NCI-H1417 (cell line): ENCODE results near the gene ALDH1A2.
"Not testable (repeated sequence)": the region's sequence is repeated elsewhere in the genome, so short reads cannot be mapped to it uniquely, and the experiment has no call there.

ENCODE experiments used
- DNase-seq, 3 experiments: peaks; one replicate each; lab custom pipeline; 2025; lab: John Stamatoyannopoulos, UW

Gene ALDH1A2

DNA sequence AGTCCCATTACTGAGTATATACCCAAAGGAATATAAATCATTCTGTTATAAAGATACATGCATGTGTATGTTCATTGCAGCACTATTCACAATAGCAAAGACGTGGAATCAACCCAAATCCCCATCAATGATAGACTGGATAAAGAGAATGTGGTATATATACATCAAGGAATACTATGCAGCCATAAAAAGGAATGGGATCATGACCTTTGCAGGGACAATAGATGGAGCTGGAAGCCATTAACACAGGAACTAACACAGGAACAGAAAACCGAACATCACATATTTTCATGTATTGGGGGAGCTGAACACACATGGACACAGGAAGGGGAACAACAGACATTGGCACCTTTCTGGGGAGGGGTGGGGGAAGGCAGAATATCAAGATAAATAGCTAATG, 65.8 kb downstream of the ALDH1A2 start:
- DNase-seq: not testable (repeated sequence)

DNA sequence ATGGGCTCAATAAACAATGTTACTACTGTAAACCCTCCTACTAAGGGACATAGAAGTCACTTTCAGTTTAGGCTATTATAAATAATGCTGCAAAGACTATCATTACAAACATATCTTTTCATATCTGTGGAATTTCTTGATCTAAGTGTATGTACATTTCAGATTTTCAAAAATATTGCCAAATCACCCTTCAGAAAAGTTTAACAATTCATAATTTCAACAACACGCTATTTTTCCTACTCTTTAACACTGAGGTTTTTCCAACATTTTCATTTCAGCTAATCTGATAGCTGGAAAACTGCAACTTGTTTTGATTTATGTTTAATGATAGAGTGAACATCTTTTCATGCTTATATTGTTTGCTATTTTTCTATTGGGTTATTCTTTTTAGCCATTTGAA, 69.0 kb downstream of the ALDH1A2 start:
- no peak for DNase-seq

DNA sequence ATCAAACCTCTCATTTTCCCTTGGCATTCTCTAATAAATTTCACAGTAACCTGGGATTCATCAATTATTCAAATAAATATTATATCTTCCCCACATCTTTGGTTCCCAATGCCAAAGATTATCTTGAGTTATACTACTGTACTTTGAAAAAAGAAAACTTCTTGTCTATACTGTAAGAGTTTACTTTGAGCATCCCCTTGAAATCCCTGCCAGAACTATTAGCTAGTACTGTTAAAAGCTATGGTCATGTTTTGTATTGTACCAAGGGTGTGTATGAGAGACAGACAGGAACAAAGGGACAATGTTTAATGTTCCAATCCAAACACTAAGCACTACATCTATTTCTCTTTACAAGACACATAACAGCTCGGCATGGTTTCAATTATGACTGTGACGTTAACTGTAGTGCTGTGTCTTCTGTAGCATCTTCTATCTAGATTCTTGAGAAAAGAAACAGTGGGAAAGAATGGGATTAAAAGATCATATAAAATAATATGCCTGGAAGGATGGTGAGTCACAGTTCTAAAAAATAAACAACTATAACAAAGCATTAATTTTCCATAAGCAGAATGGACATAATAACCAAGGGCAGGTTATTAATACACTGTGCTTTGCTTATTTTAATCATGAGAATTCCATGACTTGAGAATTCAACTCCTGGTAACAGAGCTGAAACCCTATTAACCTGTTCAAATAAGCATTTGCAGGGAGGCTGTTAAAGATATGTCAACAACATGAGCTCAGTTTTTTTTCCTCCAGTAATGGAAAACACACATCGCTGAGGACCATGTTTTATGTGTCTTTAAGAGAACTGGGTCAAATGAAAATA, 71.1 kb downstream of the ALDH1A2 start:
- DNase-seq: peak in 2 of 3 experiments; percentile 43 to 80

DNA sequence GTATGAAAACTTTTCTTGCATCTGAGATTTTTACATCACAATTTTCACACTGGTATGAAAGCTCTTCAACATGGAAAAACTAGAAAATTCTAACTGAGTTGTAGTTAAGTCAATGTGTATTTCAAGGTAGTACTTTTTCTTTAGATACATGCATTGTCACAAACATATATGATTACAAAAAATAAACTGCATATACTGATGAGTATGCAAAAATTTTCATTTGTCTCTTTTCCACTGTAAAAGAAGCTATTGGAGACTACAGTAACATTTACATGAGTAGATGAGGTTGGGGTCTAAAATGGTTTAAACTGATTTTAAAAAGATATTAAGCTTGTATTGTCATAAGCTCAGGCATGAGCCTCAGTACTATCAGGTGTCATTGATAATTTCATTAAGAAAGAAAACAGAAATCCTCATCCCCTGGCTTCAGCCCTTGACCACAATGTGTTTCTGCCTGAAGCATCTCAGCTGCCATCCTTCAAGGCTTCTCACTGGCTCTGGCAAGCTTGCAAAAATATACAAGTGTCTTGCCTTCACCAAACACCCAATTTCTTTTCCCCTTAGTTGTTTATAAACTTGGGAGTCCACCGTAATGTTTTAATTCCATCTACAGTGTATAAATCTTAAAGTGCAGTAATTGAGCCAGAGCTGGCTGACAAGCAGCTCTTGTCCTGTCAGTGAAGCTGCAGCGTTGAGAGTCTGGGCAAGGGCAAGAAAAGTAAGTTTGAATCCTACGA, 71.9 kb downstream of the ALDH1A2 start:
- DNase-seq: peak in 1 of 3 experiments; percentile 37

DNA sequence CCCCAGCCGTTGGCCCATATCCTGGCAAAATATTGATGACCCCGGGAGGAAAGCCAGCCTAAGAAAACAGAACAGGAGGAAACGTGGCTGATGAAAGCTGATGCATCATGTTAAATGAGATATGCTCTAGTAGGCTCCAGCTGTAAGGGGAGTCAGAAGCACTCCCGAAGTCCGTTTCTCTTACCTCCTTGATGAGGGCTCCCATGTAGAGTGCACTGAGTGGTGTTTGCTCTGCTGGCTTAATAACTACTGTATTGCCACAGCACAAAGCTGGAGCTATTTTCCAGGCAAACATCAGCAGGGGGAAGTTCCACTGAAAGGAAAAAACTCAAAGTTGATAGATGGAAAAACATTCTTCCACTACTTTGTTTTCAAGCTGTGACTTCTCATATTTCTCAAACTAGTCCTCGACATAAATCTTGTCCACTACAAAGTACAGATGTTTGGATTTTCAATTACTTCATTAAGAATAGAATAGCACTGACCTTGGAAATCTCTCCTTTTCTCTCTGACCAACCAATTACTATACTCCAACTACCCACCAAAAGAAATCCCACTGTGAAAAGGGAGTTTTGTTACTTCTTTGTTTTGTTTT, 72.7 kb downstream of the ALDH1A2 start:
- DNase-seq: peak in 2 of 3 experiments; percentile 31 to 72

DNA sequence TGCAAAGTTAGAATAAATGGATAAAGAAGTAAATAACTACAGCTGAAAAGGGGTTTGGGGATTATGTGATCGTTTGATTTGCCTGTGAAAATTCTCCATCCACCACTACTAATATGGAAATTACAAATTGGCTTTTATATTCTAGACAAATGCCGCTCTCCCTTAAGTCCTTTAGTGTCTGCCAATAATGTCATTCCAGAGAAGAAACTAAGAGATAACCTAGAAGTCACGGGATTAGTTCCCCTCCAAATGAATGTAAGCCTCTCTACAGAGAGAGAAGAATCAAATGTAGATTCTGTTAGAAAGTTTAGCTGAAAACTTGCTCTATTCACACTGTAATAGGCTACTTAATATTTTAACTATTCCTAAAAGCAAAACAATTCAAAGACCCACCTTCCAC, 92.0 kb downstream of the ALDH1A2 start:
- DNase-seq: no peak

DNA sequence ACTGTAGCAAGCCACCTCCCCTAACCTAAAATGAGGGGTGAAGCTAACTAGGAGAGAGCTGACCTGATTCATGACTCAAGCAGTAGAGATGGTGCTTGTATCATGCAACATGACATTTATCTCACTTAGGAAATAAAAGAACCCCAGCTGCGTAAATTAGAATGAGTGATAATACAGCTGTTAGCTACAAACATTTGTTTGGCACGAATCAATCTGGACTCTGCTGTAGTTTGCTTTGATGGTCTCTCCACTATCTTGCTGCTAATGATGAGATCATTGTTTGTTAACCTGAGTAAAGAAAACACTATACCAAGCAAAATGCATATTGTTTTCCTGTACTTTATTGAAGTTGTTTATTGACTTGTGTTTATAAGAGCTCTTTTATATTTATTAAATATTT, 92.6 kb downstream of the ALDH1A2 start:
- peak in 2 of 3 experiments; percentile 31 to 77 for DNase-seq

DNA sequence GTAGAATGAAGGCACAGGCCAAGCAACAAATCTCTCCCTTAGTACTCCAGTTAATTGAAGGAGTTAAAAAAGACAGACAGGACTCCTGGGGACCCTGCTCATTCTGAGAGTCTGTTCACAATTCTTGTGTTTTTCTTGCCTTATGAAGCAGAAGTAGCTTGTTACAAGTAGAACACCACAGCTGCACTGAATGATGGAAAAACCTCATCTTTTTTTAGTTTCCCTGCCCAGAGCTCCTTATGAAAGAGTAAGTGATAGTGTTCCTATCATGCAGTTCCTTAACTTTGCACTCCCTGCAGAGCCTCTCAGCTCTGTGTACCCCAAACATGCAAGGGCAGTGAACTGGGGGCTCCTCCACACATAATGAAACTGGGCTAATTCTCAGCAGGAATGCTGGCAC, 95.5 kb downstream of the ALDH1A2 start:
- no peak for DNase-seq

DNA sequence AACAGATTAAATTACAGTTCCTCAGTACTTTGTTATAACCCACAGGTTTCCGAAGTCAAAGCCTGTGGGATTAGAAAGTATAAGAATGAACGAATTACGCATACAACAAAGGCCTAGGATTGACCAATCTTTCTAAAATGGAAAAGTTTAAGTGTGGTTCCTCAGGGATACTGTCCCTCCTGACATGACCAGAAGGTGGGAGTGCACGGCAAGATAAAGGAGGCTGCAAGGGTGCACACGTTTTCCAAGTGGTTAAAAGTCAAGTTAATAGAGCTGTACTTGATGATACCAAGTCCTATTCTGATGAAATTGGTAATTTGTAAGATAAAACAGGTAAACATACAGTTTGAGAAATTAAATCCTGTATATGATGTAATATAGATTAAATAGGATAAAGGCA, 96.2 kb downstream of the ALDH1A2 start:
- peak in 1 of 3 experiments; percentile 47 for DNase-seq

DNA sequence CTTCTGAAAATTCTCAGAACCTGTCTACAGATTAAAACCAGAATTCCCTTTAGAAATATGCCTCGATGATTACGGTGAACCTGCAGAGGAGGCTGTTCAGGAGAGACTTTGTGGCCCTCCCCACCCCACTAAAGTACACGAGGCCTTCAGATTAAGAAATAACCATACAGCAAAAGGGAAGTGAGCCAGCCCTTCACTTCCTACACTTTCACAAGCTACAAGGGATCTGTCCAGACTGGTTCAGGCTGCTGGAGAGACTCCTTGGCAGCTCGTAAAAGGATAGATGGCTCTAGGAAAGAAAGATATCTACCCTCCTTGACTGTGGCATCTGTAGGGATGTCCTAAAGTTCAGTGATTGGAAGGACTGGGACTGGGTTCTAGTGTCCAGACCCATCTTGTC, 102.6 kb downstream of the ALDH1A2 start:
- DNase-seq: no peak

DNA sequence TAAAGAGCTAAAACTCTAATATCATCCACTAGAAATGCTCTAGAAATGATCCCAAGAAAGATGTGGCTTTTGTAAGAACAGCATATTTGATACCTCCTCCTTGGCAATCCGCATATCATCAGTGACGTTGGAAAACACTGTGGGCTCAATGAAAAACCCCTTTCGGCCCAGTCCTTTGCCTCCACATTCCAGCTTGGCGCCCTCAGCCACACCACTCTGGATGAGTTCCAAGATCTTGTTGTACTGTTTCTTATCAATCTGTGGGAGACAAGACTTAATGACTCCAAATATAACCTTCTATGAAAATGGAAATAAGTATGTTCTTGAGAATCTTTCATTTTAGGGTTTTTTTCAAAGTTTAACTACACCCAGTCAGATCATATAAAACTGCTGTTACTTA, 103.6 kb downstream of the ALDH1A2 start:
- DNase-seq: no peak

DNA sequence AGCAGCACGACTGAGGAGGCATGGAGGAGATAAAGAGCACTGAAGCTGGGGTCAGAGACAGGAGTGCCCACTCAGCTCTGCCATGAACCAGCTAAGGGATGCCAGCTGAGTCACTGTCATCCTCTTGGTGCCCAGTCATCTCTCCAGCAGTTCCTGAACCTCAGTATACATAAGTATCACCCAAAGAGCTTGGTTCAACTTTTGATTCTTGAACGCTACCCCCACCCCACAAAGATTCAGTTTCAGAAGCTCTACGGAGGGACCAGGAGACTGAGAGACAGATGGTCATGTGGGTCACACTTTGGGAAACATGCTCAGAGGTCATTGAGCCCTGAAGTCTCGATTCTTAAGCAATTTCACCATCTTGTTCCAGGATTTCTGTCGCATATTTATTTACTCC, 108.4 kb downstream of the ALDH1A2 start:
- no peak for DNase-seq

DNA sequence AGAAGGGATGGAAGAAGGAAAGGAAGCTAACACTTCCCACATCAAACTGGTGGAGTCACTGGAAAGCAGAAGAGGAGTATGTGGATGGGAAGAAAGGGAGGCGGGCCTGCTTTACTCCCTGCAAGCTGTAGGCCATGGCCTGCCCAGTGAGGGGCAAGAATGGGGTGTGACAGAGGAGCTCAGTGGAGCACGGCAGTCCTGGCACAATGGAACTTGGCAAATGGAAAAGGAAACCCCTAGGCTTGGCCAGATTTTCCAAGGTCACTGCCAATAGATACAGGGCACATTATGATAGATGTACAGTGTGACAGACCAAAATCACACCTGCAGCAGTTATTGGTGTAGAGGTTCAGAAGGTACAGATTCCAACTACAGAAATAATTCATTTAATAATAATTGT, 111.6 kb downstream of the ALDH1A2 start:
- DNase-seq: no peak

DNA sequence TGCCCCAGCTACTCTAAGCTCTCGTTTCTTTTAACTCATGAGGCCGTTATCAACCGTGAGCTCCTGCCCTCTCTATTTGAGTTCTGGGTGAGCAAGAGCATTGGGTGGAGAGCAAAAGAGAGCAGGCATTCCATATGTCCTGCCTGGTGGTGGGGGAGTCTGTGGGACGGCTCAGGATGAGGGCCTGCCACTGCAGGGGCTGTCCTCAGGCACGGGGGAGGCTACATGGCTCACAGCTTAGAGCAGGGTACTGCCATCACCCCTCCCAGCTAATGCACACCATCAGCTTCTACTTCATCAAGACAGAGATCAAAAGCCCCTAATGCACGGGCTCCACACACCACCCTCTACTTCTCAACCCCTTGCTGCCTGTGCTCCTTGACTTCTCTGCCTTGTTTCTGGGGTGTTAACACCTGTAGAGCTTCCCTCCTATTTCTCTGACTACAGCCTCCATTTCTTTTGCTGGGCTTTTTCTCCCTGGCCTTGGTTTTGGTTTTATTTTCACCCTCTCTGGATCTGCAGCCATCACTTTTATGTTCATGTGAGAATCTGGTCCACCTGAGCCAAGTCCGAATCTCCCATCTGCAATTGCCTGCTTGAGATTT, 114.1 kb downstream of the ALDH1A2 start:
- no peak for DNase-seq

DNA sequence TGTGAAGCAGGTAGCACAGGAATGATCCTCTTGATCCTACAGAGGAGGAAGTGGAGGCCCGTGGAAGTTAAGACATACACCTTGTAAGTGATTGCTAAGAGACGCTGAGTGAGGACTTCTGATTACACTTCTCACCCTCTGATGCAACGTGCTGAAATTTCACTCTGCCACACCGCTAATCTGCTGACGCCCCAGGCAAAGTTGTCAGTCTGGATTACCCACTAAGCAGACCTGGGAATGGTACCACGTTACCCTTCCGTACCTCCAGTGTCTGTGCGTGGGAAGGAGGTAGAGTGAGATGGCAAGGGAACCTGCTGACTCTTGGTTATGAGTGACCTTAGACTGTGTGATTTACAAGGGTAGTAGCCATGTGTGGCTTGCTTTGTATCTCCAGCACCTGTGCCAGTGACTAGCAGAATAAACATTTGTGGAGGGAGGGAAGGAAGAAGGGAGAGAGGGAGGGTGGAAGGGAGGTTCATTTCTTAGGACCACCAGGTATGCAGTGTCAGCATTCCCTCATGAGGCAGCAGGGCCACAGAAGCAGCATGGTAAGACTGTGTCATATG, 115.0 kb downstream of the ALDH1A2 start:
- DNase-seq: no peak

DNA sequence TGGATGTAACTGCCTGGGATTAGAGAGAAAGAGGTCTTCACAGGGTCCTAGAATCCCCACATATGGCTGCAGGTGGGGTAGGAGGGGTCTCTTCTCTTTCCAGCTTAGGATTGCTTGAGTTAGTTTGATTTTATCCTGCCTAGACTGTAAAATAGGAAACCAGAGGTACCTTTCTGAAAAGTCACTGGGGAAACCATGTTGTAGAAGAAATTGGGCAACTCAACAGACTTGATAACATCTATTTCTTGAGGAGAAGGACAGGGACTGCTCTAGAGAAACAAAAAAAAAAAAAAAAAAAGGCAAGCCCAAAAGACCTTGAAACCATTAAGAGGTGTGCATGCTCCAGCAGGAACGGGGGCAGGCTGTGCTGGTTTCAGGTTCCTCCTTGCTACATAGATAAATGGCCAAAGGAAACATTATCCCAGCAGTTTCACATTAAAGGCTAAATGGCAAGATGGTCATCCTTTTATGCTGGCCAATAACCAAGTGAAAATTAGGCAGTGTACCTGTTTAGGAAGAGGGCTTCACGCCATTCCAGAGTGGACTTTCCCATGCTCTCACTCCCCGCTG, 116.1 kb downstream of the ALDH1A2 start:
- no peak for DNase-seq

DNA sequence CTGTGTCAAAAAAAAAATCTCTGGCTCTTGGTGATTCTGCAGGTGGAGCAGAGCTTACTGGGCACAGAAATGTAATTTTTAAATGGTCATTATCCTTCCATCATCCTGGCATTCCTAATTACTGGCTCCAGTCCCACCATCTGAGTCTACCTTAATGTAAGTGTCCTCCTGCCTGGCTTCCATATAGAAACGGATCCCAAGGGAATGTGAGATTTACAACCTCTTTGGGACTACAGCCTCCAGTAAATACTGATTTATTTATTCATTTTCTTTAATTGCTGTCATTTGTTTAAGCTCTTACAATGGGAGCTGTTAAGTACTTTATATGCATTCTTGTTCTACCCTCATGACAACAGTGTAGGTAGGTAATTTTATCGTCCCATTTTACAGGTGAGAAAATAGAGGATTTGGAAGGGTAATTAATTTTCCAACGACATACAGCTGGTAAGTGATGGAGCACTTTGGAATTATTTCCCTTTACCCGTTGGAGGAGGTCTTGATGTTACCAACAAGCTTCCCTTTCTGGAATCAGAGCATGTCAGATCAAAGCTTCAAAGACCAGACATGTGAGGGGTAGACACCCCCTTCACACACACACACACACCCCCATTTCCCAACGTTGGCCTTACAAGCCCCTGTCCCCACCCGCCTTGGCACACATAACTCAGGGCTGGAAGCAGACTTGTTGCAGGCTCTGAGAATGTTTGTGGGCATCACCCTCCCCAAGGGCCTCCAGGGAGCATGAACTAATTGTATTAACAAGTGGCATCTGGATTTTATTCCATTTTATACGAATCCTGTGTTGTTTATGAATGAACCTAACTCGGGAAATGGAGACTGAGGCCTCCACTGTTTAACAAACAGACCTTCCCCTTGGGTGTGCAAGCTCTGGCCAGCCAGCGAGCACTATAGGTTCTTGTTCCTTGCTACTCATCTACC, 116.9 kb downstream of the ALDH1A2 start:
- DNase-seq: peak in 1 of 3 experiments; percentile 12

DNA sequence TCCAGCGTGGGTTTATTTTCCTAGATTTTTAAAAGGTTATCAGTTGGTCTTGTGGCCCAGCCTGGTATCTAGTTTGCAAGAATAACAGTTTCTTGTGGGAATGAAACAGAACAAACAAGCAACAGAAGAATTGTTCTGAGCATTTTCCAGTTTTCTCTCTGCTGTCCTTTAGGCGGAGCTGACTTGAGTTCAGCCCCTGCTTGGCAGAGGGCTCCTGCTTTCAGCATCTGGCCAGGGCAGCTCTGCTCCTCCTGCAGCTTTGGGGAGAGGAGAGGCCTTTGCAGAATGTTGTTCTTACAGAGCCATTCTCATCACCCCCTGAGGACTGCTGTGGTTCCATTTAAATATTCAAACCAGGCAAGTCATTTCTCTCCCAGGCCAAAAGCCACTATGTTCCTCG, 117.7 kb downstream of the ALDH1A2 start:
- DNase-seq: no peak

DNA sequence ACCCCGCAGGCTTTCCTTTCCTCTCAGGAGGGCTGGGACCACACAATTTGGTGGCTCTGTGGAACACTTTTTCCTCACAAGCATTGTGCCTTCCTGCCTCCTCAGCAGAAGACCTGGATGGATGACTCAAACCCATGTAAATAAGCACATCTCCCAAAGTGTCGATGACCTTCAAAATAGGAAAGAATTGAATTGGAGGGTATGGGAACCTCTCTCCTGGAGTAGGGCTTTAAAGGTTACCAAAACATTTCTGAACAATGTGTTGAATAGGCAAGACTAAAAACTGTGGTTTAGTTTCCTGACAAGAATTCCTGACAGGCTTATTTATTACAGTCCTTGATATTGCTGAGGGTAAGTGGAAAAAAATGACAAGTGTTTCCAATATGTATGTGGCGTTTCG, 118.2 kb downstream of the ALDH1A2 start:
- no peak for DNase-seq

DNA sequence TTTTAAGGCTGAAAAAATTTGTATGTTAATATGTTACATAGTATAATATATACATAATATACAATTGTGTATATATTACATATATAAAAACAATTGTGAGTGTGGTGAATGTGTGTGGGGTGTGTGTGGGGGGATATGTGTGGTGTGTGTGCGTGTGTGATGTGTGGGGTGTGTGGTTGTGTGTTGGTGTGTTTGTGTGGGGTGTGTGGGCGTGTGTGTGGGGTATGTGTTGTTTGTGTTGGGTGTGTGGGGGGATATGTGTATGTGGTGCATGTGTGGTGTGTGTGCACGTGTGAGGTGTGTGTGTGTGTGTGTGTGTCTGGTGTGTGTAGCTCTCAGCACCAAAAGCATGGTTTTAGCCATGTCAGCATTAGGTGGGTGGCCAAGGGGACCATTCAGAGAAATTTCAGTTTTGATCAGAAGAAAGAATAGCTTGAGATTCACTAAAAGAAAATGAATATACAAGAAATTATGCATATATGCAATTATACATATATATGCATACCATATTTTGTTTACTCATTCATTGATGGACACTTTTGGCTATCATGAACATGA, 118.9 kb downstream of the ALDH1A2 start:
- no peak for DNase-seq
